HG03135 (cell line): ENCODE data around the gene DGKI.

Experiments
- ATAC-seq: cut with Tn5 transposase; IDR thresholded peaks from one replicate; pipeline ENCODE4 v1.9.1; 2021; ENCODE audit warnings: mild to moderate bottlenecking, moderate library complexity; ENCODE audit not compliant: unreplicated experiment

The DGKI gene

DNA sequence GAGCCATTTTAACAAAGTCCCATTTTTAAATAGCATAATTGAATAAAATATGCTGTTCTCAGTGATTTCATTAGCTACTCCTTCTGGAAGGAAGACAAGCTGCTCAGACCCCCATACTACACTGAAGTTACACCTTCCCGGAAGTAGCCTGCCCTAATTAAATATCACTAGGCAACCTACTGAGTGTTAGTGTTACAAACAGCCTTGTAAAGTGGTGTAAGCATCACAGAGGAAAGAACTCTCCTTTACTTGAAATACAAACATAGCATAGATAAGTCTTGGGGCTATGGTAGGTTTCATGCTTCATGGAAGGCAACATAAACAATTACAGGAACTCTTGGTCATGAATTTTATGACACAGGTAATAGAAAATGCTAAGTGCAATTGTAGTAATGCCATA, 459.8 kb downstream of the DGKI start:
- ATAC-seq, result no peak

- no peak for ATAC-seq
Observed at GRCh38 chr7:137381045-137381444, 465.7 kb downstream of the DGKI start.

DNA sequence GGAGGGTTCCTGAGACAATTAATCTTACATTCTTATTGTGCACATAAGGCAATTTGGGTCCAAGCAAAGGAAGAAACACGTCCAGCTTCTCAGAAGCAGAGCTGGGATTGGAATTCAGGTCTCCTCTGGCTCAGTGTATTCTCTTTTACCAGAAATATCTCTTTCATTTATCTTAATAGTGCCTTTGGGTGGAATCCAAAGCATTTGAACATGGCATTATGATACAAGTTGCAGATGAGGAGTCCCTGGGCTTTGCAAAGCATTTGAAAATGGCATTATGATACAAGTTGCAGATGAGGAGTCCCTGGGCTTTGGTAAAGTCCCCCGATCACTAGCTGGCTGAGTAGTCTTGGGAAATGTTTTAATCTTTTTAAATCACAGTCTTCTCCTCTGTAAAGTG, 473.3 kb downstream of the DGKI start:
- ATAC-seq, result no peak

DNA sequence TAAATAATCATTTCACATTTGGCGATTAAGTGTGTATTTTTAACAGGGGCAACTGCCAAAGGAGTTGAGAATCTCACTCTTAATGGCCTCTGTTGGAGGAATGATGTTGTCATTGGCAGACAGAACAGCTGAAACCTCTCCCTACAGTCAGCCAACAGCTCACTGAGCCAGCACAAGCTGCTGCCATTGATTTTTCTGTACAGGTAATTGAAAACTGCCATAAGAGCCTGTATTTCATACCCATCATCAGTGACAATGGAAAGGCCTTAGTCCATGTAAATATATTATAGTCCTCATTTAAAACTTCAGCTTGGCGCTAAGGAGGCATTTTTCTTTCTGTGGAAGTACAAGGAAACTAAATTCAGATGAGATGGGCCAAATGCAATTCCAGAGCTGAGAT, 475.2 kb downstream of the DGKI start:
- ATAC-seq, result no peak

DNA sequence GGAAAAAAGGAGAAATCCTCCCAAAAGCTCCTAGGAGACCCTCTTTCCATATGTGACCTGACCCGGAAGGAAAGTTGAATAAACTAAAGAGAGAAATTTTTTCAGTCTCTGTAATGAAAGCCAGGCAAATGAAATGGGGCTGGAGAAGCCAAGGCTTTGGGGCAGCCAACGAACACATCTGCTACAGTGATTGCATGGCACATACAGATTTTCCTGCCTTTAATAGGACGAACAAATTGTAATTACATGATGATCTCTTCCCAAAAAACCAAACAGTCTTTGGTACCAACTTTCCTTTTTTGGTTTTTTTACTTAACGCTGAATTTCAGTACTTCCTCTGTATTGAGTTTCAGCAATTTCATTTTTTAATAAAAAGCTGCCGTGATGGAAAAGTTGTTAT, 479.8 kb downstream of the DGKI start:
- no peak for ATAC-seq

GRCh38 chr7:137363683-137364082, 483.1 kb downstream of the DGKI start:
- ATAC-seq, result no peak

DNA sequence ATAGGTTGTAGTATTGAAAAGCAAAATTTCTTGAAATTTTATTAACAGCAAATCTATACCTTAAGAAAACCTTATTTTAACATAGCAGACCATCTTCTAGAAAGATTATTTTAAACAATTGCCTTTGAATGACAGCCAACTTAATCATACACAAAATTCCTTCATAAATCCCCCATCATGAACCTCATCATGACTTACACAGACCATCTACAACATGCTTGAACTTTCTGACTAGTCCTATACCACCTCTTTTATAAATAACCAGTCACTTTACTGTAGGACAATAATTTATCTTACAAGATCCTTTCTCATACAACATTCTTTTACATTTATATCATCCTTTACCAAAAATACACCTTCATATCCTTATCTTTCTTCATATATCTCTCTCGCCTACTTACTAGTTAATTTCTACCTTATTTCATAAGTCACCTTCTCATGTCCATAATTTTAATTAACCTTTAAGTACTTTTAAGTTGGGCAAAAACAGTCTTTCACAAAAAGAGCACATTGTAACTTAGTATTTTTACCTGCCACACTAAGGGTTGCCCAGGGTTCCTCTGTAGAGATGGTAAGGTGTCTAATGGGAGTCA, 486.6 kb downstream of the DGKI start:
- no peak for ATAC-seq

DNA sequence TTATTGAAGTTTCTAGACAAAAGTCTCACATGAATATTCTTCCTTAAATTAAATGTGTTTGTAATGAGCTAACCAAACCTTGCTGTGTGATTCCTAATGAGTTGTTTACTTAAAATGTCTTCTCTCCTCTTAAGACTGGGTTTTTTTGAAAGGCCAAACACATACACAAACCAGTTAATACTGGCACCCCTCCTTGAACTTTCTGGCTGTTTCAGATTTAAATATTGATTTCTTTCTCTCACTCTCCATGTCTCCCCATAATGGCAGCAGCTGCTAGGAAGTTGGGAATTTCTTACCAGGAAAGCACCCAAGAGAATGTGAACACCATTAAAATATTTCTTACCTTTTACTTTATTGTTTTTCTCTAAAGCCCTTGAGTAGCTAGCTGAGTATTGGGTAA, 491.8 kb downstream of the DGKI start:
- no peak for ATAC-seq

DNA sequence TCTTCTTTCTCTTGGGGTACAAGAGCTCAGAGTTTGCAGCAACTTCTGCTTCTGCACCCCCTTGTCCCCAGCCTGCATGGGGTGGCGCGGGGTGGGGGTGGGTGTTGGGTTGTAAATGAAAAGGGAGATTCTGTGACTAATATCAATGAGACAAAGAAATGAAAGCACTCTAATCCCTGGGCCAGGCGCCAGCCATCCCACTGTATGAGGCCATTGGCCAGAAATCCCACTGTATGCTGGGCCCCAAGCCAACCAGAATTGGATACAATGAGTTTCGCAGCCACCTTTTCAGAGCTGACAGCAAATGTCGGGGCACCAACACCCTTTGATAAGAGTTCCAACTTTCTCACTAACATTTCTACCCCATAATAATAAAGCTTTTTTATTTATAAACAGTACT, 492.4 kb downstream of the DGKI start:
- no peak for ATAC-seq

- no peak for ATAC-seq
Observed at GRCh38 chr7:137351941-137352340, 494.8 kb downstream of the DGKI start.

DNA sequence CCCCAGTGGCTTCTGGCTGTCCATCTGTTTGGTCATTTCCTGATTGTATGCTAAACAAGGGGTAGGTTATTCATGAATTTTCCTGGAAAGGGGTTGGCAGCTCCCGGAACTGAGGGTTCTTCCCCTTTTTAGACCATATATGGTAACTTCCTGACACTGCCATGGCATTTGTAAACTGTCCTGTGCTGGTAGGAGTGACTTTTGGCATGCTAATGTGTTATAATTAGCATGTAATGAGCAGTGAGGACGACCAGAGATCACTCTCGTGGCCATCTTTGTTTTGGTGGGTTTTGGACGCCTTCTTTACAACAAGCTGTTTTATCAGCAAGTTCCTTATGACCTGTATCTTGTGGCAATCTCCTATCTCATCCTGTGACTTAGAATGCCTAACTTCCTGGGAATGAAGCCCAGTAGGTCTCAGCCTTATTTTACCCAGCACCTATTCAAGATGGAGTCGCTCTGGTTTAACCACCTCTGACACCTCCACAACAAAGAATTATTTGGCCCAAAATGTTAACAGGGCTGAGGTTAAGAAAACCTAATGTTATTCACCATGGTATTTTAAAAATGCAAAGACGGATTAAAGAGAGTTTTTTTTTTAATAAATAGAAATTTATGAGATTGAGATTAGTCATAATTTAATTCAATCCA, 500.9 kb downstream of the DGKI start:
- ATAC-seq, result no peak

- no peak for ATAC-seq
Observed at GRCh38 chr7:137343281-137343841, 503.4 kb downstream of the DGKI start, which contains the start of gene PTN. PTN (minus strand) TSS chr7:137343733; CDS start chr7:137254973, 88,760 bp downstream.

DNA sequence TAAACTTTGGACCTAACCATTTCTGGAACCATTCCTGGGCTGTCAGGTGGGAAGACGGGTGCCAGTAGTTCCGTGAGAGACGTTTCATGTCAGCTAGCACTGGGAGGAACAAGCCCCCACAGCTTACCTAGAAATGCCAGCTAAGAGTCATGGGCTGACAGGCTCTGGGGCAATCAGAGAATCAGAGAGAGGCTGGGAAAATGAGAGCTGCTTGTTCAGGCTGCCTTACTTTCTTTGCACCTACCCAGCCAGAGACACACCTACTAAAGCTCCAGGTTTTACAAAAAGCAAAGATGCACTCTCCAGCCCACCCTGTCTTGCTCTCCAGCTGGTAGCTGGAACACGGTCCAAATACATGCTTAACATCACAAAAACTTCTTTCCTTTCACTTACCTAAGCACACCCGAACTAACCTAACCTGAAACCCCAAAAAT, 503.9 kb downstream of the DGKI start:
- ATAC-seq, result no peak

GRCh38 chr7:137342265-137342664, 504.5 kb downstream of the DGKI start:
- ATAC-seq, result no peak

GRCh38 chr7:137337902-137338301, 508.9 kb downstream of the DGKI start:
- no peak for ATAC-seq

- ATAC-seq, result no peak
Observed at GRCh38 chr7:137335814-137336213, 511.0 kb downstream of the DGKI start.

DNA sequence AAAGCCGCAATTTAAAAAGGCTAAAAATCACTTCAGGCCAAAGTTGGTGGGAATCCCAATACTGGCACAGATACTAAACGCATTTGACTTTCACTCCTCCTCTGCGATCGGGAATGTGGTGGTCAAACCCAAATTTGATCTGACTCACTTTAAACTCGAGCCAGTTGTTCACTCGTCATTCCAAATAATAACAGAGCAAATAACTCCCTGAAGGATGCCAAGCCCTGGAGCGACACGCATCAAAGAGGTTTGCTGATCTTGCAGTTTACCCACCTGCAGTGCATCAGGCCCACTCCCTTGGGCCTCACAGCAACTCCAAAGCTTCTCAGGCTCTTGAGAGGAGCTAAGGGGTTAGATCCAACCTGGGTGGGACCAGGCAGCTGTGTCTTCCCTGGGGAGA, 515.4 kb downstream of the DGKI start:
- ATAC-seq, result no peak
